Measurements from ENCODE around the gene RHBDD1. TPM values are rescaled to one million over a fixed set of nuclear protein-coding genes. Genes with fewer than 3 reads are reported as not detected.

Gene RHBDD1
- total RNA-seq, 2 experiments from 2014 or later = 43.8 to 47.1 TPM

- Mint-ChIP-seq H3K9me3 (no peaks in the 10 kb centered on the region), H3K27me3 (no peaks in the 10 kb centered on the region), H3K4me3 (no peak overlapping the region), H3K4me1 (ENCODE audit: low read depth) (peaks cover 26% of the 10 kb centered on the region), H3K27ac (no peak overlapping the region), H3K36me3 (ENCODE audit: low read depth) (peaks cover 50% of the 10 kb centered on the region)
- no peaks in the 10 kb centered on the region for H3K9me3 ChIP-seq (ENCODE audit: control insufficient read depth in 1 of 2, insufficient read depth in 1 of 2, low read length in 2 of 2)
- H3K4me3 ChIP-seq (ENCODE audit: low read length) = no peak overlapping the region
- H3K27ac ChIP-seq (ENCODE audit: low read depth in 1 of 2, low read length in 2 of 2) = no peak overlapping the region
- DNase-seq (no peak), ATAC-seq (ENCODE audit: poor library complexity) (no peak)
- H3K4me1 ChIP-seq (ENCODE audit: insufficient read depth, low read length) = no peaks in the 10 kb centered on the region
- no peak for TF ChIP-seq CTCF (IDR thresholded peaks at IDR 0.05)
- peaks cover 4% of the 10 kb centered on the region for H3K36me3 ChIP-seq (ENCODE audit: insufficient read depth, low read length)
- CTCF ChIA-PET = no interaction called here
- no peaks in the 10 kb centered on the region for H3K27me3 ChIP-seq (ENCODE audit: control insufficient read depth in 1 of 2, insufficient read depth in 2 of 2, low read length in 2 of 2)
- intact Hi-C loops (cut with DNase I, micrococcal nuclease) = no loop called here
- POLR2A ChIA-PET = no interaction called here
Measured at GRCh38 chr2:226903179-226903578, 67.3 kb downstream of the RHBDD1 start.

DNA sequence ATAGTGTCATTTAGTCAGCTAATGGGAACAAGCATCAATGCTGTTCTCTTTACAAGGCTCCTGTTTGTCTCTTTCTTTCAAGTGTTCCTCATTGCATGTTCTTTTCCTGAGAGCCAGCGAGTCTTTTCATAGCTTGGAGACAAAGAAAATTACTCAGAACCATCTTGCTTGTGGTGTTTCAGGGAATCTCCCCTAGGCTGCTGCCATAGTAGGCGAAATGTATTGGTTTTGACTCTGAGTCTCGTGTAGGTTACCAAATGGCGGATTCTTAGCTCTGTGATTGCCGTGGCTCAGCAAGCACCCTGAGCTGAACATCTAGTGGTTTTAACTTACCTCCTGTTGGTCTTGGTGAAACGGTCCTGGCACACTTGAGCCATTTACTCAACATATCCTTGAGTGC lies 68.7 kb downstream of the RHBDD1 start:
- H3K4me3 ChIP-seq (ENCODE audit: low read length) = no peak overlapping the region
- H3K27ac ChIP-seq (ENCODE audit: low read depth in 1 of 2, low read length in 2 of 2) = no peak overlapping the region
- POLR2A ChIA-PET = no interaction called here
- intact Hi-C loops (cut with DNase I, micrococcal nuclease) = no loop called here
- Mint-ChIP-seq H3K36me3 (ENCODE audit: low read depth) (peaks cover 57% of the 10 kb centered on the region), H3K9me3 (no peaks in the 10 kb centered on the region), H3K27me3 (no peaks in the 10 kb centered on the region), H3K27ac (no peak overlapping the region), H3K4me1 (ENCODE audit: low read depth) (peaks cover 26% of the 10 kb centered on the region), H3K4me3 (no peak overlapping the region)
- DNase-seq (no peak), ATAC-seq (ENCODE audit: poor library complexity) (no peak)
- no peak for TF ChIP-seq CTCF (IDR thresholded peaks at IDR 0.05)
- no peaks in the 10 kb centered on the region for H3K9me3 ChIP-seq (ENCODE audit: control insufficient read depth in 1 of 2, insufficient read depth in 1 of 2, low read length in 2 of 2)
- no peaks in the 10 kb centered on the region for H3K27me3 ChIP-seq (ENCODE audit: control insufficient read depth in 1 of 2, insufficient read depth in 2 of 2, low read length in 2 of 2)
- peaks cover 12% of the 10 kb centered on the region for H3K36me3 ChIP-seq (ENCODE audit: insufficient read depth, low read length)
- CTCF ChIA-PET = no interaction called here
- H3K4me1 ChIP-seq (ENCODE audit: insufficient read depth, low read length) = no peaks in the 10 kb centered on the region

DNA sequence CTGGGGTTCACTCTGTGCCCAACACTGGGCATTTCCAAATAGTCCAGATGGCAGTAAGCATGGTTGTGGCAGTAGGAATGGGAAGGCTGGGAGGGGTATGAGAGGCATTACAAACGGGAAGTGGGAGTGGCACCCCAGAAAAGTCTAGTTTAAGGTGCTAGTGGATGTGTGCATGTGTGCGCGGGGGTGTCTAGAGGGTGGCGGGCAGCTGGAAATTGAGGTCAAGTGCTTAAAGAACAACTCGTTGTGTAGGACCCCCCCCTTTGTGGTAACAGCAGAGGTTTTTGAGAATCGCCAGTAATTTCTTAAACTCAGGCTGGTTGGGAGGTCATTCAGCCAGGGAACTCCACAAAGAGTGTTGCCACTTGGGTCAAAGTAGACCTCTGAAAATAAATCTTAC lies 69.9 kb downstream of the RHBDD1 start:
- no peak overlapping the region for H3K27ac ChIP-seq (ENCODE audit: low read depth in 1 of 2, low read length in 2 of 2)
- no peaks in the 10 kb centered on the region for H3K4me1 ChIP-seq (ENCODE audit: insufficient read depth, low read length)
- Mint-ChIP-seq H3K27ac (no peak overlapping the region), H3K9me3 (no peaks in the 10 kb centered on the region), H3K36me3 (ENCODE audit: low read depth) (peaks cover 59% of the 10 kb centered on the region), H3K27me3 (no peaks in the 10 kb centered on the region), H3K4me3 (no peak overlapping the region), H3K4me1 (ENCODE audit: low read depth) (peaks cover 26% of the 10 kb centered on the region)
- no peaks in the 10 kb centered on the region for H3K27me3 ChIP-seq (ENCODE audit: control insufficient read depth in 1 of 2, insufficient read depth in 2 of 2, low read length in 2 of 2)
- intact Hi-C loops (cut with DNase I, micrococcal nuclease) = no loop called here
- H3K9me3 ChIP-seq (ENCODE audit: control insufficient read depth in 1 of 2, insufficient read depth in 1 of 2, low read length in 2 of 2) = no peaks in the 10 kb centered on the region
- H3K4me3 ChIP-seq (ENCODE audit: low read length) = no peak overlapping the region
- ATAC-seq (ENCODE audit: poor library complexity) = no peak
- no peak for TF ChIP-seq CTCF (IDR thresholded peaks at IDR 0.05)
- peaks cover 17% of the 10 kb centered on the region for H3K36me3 ChIP-seq (ENCODE audit: insufficient read depth, low read length)
- POLR2A ChIA-PET = no interaction called here
- no peak for DNase-seq
- CTCF ChIA-PET = no interaction called here

All from CD4-positive, alpha-beta T cell (primary cell).